GM12873 (cell line): ENCODE data around the gene ERCC2.

ENCODE experiments used
- CTCF ChIP-seq: IDR thresholded peaks from 2 replicates; pipeline ENCODE4 v1.5.1; 2012; ENCODE audit warnings: low read depth, mild to moderate bottlenecking, moderate library complexity, low read length, control low read depth; ENCODE audit not compliant: insufficient read depth; ENCODE audit errors: missing control alignments

Gene ERCC2

GRCh38 chr19:45306518-45307027, 63.8 kb downstream of the ERCC2 start:
- no peak for TF ChIP-seq CTCF

- TF ChIP-seq CTCF, result no peak
Observed at GRCh38 chr19:45306040-45306439, 64.3 kb downstream of the ERCC2 start.

- no peak for TF ChIP-seq CTCF
Observed at GRCh38 chr19:45305421-45305820, 65.0 kb downstream of the ERCC2 start.

- TF ChIP-seq CTCF, result no peak
Observed at GRCh38 chr19:45305007-45305406, 65.4 kb downstream of the ERCC2 start.

- TF ChIP-seq CTCF, result no peak
Observed at GRCh38 chr19:45304141-45304926, 66.0 kb downstream of the ERCC2 start.

- TF ChIP-seq CTCF, result no peak
Observed at GRCh38 chr19:45303269-45304060, 66.9 kb downstream of the ERCC2 start.

GRCh38 chr19:45302416-45302815, 68.0 kb downstream of the ERCC2 start:
- no peak for TF ChIP-seq CTCF
